ENCODE measurements around the gene CHST15. TPM values are rescaled to one million over a fixed set of nuclear protein-coding genes. Genes with fewer than 3 reads are reported as not detected.

Gene CHST15
- total RNA-seq, 1 donor from 2014 or later = 0.18 TPM

- intact Hi-C loops (cut with micrococcal nuclease) = loop anchor here (5.0 to 10.0 kb wide), 2 partner anchors 93 to 134 kb away; no protein-coding TSS in a partner anchor
- no peak for DNase-seq (ENCODE audit: low spot score)
- Mint-ChIP-seq H3K36me3 (ENCODE audit: low read depth) (no peaks in the 10 kb centered on the region), H3K9me3 (no peaks in the 10 kb centered on the region), H3K27ac (no peak overlapping the region), H3K27me3 (ENCODE audit: insufficient read depth) (peaks cover 51% of the 10 kb centered on the region), H3K4me3 (no peak overlapping the region), H3K4me1 (ENCODE audit: low read depth) (no peaks in the 10 kb centered on the region)
These were observed 2.7 kb downstream of the CHST15 start for GRCh38 chr10:124090601-124091209.

GRCh38 chr10:124089859-124090258, 3.5 kb downstream of the CHST15 start:
- H3K4me1 Mint-ChIP-seq (ENCODE audit: low read depth) = no peaks in the 10 kb centered on the region
- H3K36me3 Mint-ChIP-seq (ENCODE audit: low read depth) = no peaks in the 10 kb centered on the region
- no peaks in the 10 kb centered on the region for H3K9me3 Mint-ChIP-seq
- DNase-seq (ENCODE audit: low spot score) = no peak
- intact Hi-C loops (cut with micrococcal nuclease) = loop anchor here (5.0 to 10.0 kb wide), 2 partner anchors 93 to 135 kb away; no protein-coding TSS in a partner anchor
- no peak overlapping the region for H3K27ac Mint-ChIP-seq
- no peak overlapping the region for H3K4me3 Mint-ChIP-seq
- peaks cover 43% of the 10 kb centered on the region for H3K27me3 Mint-ChIP-seq (ENCODE audit: insufficient read depth)

GRCh38 chr10:124088915-124089314, 4.5 kb downstream of the CHST15 start:
- Mint-ChIP-seq H3K4me3 (no peak overlapping the region), H3K27ac (no peak overlapping the region)
- DNase-seq (ENCODE audit: low spot score) = no peak

DNA sequence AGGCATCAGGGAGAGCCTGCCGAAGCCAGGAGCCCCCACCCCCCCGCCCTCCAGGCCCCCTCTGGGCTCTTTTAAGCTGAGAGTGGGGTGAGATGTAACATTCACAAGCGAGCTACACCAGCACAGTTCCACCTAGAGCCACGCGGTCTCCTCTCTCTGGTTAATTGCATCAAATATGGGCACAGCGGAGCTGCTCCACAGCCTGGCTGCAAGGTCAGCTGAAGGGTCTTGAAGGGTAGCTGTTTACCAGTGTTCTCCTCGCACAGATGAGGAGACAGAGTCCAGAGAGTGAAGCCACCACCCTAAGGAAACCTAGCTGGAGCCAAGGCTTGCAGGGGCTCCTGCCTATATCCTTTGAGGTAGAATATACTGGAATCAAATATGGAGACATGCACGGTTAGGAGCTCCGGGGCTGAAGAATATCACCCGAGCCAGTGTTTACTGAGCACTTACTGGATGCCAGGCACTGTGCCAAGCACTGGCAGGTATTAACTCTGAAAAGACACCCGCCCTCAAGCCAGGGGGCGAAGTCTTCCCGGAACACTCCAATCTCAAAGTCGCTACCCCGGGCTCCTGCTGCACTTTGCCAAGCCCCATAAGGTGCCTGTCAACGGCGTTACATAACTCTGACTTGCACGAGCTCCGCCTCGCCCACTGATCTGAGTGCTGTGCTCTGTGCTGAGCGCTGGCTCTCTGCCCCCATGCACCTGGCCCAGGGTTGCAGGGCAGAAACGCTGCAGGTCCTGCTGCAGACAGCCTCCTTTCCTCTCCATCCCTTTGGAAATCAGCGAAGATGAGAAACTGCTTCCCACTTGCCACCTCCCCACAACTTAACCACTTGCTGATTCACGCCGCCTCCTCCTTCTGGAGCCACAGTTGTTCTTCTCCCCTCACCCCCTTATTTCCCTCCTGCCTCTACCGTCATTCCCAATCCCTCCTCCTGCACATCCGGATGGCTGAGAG, 5.4 kb downstream of the CHST15 start:
- Mint-ChIP-seq H3K4me3 (no peak overlapping the region), H3K9me3 (no peaks in the 10 kb centered on the region), H3K27ac (no peak overlapping the region), H3K36me3 (ENCODE audit: low read depth) (no peaks in the 10 kb centered on the region), H3K4me1 (ENCODE audit: low read depth) (no peaks in the 10 kb centered on the region), H3K27me3 (ENCODE audit: insufficient read depth) (peaks cover 33% of the 10 kb centered on the region)
- DNase-seq (ENCODE audit: low spot score) = no peak
- intact Hi-C loops (cut with micrococcal nuclease) = no loop called here

More at GRCh38 chr10:124088915-124089314, 4.5 kb downstream of the CHST15 start:
- Mint-ChIP-seq H3K9me3 (no peaks in the 10 kb centered on the region), H3K27me3 (ENCODE audit: insufficient read depth) (peaks cover 35% of the 10 kb centered on the region), H3K4me1 (ENCODE audit: low read depth) (no peaks in the 10 kb centered on the region), H3K36me3 (ENCODE audit: low read depth) (no peaks in the 10 kb centered on the region)
- intact Hi-C loops (cut with micrococcal nuclease) = no loop called here

DNA sequence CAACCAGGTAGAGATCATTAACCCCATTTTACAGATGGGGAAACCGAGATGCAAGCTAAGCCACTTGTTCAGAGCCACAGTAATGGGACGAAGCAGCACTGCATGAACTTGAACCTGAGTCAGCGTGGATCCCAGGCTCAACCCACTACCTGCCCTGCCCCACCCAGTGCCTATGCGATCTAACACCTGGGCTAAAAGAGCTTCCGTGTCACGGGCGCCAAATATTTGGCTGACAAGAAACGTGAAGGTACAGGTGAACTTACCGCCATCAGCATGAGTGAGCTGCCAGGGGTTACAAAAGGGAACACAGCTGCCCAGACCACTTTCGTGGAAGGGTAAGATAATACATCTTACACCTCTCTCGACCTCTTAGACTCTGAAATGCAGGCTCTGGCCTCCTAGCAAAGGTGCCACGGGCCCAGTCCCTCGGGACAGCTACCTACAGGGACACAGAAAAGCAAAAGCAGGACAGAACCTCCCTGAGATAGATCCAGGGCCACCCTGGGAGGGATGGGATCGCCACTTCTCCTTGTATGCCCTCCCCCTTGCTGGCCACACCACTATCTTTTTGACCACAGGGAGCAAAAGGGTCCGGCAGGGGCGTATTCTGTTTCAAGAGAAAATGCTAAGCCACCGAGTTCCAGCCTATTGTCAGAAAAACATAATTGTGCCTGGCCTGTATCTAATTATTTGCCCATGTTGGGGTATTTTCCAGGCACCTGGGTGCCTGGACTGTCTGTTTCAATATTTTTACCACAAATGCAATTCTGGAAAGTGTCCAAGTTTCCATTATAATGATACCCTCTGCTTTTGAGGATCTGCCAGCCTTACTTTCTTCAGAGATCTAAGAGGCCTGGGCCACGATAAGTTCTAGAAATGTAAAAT, 6.4 kb downstream of the CHST15 start:
- no peak overlapping the region for H3K4me3 Mint-ChIP-seq
- H3K4me1 Mint-ChIP-seq (ENCODE audit: low read depth) = no peaks in the 10 kb centered on the region
- peaks cover 33% of the 10 kb centered on the region for H3K27me3 Mint-ChIP-seq (ENCODE audit: insufficient read depth)
- intact Hi-C loops (cut with micrococcal nuclease) = no loop called here
- DNase-seq (ENCODE audit: low spot score) = no peak
- no peaks in the 10 kb centered on the region for H3K9me3 Mint-ChIP-seq
- no peak overlapping the region for H3K27ac Mint-ChIP-seq
- H3K36me3 Mint-ChIP-seq (ENCODE audit: low read depth) = no peaks in the 10 kb centered on the region

DNA sequence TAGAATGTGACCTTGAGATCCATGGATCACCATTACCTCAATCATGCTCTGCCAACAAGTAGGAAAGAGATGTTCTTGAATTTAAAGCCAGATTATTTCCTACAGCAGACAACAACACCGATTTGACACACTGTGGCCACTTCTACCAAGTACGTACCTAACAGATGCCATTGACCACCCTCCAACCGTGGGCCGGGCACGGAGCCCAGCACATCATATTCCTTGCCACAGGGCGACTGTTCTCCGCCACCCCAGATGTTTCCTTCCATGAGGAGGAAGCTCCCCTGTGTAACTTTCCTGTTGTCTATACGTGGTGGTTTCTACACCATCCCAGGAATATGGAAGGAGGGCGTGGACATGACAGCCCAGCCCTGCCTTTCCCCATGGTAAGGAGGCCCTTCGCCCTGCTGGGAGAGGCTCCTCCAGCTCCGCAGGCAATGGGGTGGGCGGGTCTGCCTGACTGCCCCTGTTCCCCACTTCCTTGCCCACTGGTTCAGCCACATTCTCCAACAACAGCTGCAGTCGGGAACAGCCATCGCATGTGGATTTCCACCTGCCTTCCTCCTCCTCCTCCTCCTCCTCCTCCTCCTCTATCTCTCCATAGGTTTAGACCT, 7.2 kb downstream of the CHST15 start:
- H3K27ac Mint-ChIP-seq = no peak overlapping the region
- no peak for DNase-seq (ENCODE audit: low spot score)
- intact Hi-C loops (cut with micrococcal nuclease) = no loop called here
- no peaks in the 10 kb centered on the region for H3K4me1 Mint-ChIP-seq (ENCODE audit: low read depth)
- H3K9me3 Mint-ChIP-seq = no peaks in the 10 kb centered on the region
- H3K36me3 Mint-ChIP-seq (ENCODE audit: low read depth) = no peaks in the 10 kb centered on the region
- peaks cover 31% of the 10 kb centered on the region for H3K27me3 Mint-ChIP-seq (ENCODE audit: insufficient read depth)
- H3K4me3 Mint-ChIP-seq = no peak overlapping the region

DNA sequence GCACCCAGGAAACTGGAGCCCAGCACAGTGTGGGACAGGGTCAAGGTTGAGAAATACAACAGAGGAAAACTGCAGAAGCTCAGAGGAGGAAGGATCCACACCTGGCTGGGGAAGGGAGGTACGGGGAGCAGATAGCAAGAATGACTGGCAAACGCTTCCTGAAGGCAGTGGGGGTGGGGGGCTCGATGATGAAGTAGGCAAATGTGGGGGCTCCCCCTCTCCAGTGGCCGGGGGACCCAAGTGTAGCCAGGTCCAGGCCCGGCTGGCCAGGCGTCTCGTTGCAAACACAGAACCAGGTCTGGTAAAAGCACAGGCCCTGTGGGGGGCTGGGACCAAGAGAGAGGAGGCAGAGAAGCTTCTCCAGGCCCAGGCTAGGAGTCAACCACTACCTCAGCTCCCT, 7.7 kb downstream of the CHST15 start:
- DNase-seq (ENCODE audit: low spot score) = no peak
- Mint-ChIP-seq H3K4me1 (ENCODE audit: low read depth) (no peaks in the 10 kb centered on the region), H3K27ac (no peak overlapping the region), H3K36me3 (ENCODE audit: low read depth) (no peaks in the 10 kb centered on the region), H3K4me3 (no peak overlapping the region), H3K27me3 (ENCODE audit: insufficient read depth) (peaks cover 27% of the 10 kb centered on the region), H3K9me3 (no peaks in the 10 kb centered on the region)
- intact Hi-C loops (cut with micrococcal nuclease) = no loop called here

- Mint-ChIP-seq H3K4me1 (ENCODE audit: low read depth) (no peaks in the 10 kb centered on the region), H3K36me3 (ENCODE audit: low read depth) (no peaks in the 10 kb centered on the region), H3K4me3 (no peak overlapping the region), H3K27ac (no peak overlapping the region), H3K9me3 (no peaks in the 10 kb centered on the region), H3K27me3 (ENCODE audit: insufficient read depth) (peaks cover 23% of the 10 kb centered on the region)
- intact Hi-C loops (cut with micrococcal nuclease) = no loop called here
- DNase-seq (ENCODE audit: low spot score) = no peak
These were observed 8.7 kb downstream of the CHST15 start for GRCh38 chr10:124084708-124085107.

- DNase-seq (ENCODE audit: low spot score) = no peak
- no peaks in the 10 kb centered on the region for H3K9me3 Mint-ChIP-seq
- H3K27me3 Mint-ChIP-seq (ENCODE audit: insufficient read depth) = peaks cover 15% of the 10 kb centered on the region
- no peak overlapping the region for H3K27ac Mint-ChIP-seq
- no peaks in the 10 kb centered on the region for H3K36me3 Mint-ChIP-seq (ENCODE audit: low read depth)
- no peaks in the 10 kb centered on the region for H3K4me1 Mint-ChIP-seq (ENCODE audit: low read depth)
- H3K4me3 Mint-ChIP-seq = no peak overlapping the region
- intact Hi-C loops (cut with micrococcal nuclease) = no loop called here
These were observed 9.5 kb downstream of the CHST15 start for GRCh38 chr10:124083740-124084397.

DNA sequence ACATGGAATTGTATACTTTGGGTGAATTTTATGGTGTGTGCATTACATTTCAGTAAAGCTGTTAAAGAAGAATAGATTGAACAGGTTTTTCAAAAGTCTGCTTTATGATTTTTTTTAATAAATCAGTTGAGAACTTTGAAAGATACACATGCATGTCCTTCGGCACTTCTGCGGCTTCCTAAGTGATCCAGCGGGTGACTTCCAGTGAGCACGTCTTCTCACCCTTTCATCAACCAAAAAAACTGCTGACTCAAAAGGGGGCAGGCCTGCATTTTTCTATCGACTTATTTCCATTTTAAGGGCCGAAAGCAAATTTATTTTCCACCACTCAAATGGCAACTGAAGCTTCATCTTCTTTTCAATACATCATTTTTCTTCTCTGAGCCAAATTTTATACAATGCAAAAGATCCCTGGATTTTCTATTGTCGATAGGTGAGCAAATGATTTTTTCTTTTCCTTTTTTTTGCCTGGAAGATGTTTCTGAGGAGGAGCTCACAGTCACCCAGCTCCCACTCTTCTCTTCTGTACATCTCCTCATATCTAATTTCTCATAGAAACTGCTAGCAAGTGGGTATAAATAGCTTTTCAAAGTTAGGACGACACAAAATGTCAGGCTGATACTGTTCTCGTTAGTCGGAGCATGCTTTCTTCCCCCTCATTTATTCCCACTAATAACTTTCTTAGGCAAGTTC, 10.2 kb downstream of the CHST15 start:
- DNase-seq (ENCODE audit: low spot score) = no peak
- Mint-ChIP-seq H3K4me1 (ENCODE audit: low read depth) (no peaks in the 10 kb centered on the region), H3K36me3 (ENCODE audit: low read depth) (no peaks in the 10 kb centered on the region), H3K27ac (no peak overlapping the region), H3K4me3 (no peak overlapping the region), H3K27me3 (ENCODE audit: insufficient read depth) (peaks cover 14% of the 10 kb centered on the region), H3K9me3 (no peaks in the 10 kb centered on the region)
- intact Hi-C loops (cut with micrococcal nuclease) = no loop called here

DNA sequence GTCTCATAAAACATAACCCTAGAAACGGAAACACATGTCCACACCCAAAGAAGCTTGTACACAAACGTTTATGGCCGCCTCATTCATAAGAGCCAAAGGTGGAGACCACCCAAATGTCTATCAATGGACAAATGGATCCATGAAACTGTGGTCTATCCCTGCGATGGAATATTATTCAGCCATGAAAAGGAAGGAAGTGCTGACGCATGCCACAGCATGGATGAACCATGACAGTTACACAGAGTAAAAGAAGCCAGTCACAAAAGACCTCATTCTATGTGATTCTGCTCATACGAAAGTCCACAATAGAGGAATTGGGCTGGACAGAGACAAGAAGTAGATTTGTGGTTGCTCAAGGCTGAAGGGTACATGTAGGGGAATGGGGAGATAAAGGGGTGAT, 10.8 kb downstream of the CHST15 start:
- no peak for DNase-seq (ENCODE audit: low spot score)
- H3K27ac Mint-ChIP-seq = no peak overlapping the region
- no peaks in the 10 kb centered on the region for H3K36me3 Mint-ChIP-seq (ENCODE audit: low read depth)
- H3K27me3 Mint-ChIP-seq (ENCODE audit: insufficient read depth) = peaks cover 13% of the 10 kb centered on the region
- no peaks in the 10 kb centered on the region for H3K9me3 Mint-ChIP-seq
- H3K4me3 Mint-ChIP-seq = no peak overlapping the region
- H3K4me1 Mint-ChIP-seq (ENCODE audit: low read depth) = no peaks in the 10 kb centered on the region
- intact Hi-C loops (cut with micrococcal nuclease) = no loop called here
